IMR-90 (cell line): ENCODE results near the gene PIGC. TPM values are rescaled to one million over a fixed set of nuclear protein-coding genes. Genes with fewer than 3 reads are reported as not detected.

Source experiments
- ATAC-seq: fragments of 200-7000 bp; cut with Tn5 transposase; 2 replicates; pipeline ENCODE4 v1.9.1; 2020; ENCODE audit warnings: low read depth, mild to moderate bottlenecking, moderate library complexity
- BruUV-seq: library from RNA; stranded (reverse); fragments of 400-500 nt; replicated peaks from 2 replicates; lab custom pipeline; 2021; lab: Mats Ljungman, UMichigan
- CTCF ChIA-PET: fragments of 300-600 bp; formaldehyde crosslinking; extraction: SDS; loops from one replicate; lab custom pipeline; 2021; ENCODE audit warnings: antibody characterized with exemption; lab: Yijun Ruan, JAX
- POLR2A ChIA-PET: fragments of 300-600 bp; sonication (Branson Sonifier 250); formaldehyde crosslinking; loops from one replicate; lab custom pipeline; 2022; ENCODE audit warnings: antibody characterized with exemption; ENCODE audit not compliant: unreplicated experiment; lab: Charles Lee
- DNase-seq: peaks from one replicate; pipeline ENCODE4 v3.0.0; 2013
- H2AFZ ChIP-seq: replicated peaks from 2 replicates; pipeline ENCODE3; 2013; ENCODE audit warnings: low read length, mild to moderate bottlenecking; ENCODE audit not compliant: poor library complexity
- H2AK5ac ChIP-seq: 2 replicates; pipeline ENCODE4 v1.6.1; 2013; ENCODE audit warnings: low read depth, low read length, inconsistent platforms
- H2AK9ac ChIP-seq: replicated peaks from 2 replicates; pipeline ENCODE3; 2013; ENCODE audit warnings: mild to moderate bottlenecking, low read depth, low read length, moderate library complexity; ENCODE audit not compliant: poor library complexity
- H2BK120ac ChIP-seq: 2 replicates; pipeline ENCODE4 v1.6.1; 2013; ENCODE audit warnings: low read depth, low read length, inconsistent platforms
- H2BK15ac ChIP-seq: 3 replicates; pipeline ENCODE4 v1.6.1; 2013; ENCODE audit warnings: low read depth, low read length, inconsistent platforms
- H2BK20ac ChIP-seq: 2 replicates; pipeline ENCODE4 v1.6.1; 2013; ENCODE audit warnings: low read depth, mild to moderate bottlenecking, inconsistent platforms, low read length, moderate library complexity
- H2BK5ac ChIP-seq: 2 replicates; pipeline ENCODE4 v1.6.1; 2013; ENCODE audit warnings: mild to moderate bottlenecking, low read depth, low read length, inconsistent platforms; ENCODE audit not compliant: poor library complexity, severe bottlenecking
- H3K14ac ChIP-seq: replicated peaks from 2 replicates; pipeline ENCODE4 v1.6.1; 2013; ENCODE audit warnings: low read depth, low read length, inconsistent platforms
- H3K18ac ChIP-seq: 2 replicates; pipeline ENCODE4 v1.6.1; 2013; ENCODE audit warnings: low read depth, low read length, control low read depth
- H3K23ac ChIP-seq: 2 replicates; pipeline ENCODE4 v1.6.1; 2013; ENCODE audit warnings: low read depth, low read length, inconsistent platforms
- H3K27ac ChIP-seq: 2 replicates; pipeline ENCODE4 v1.5.1; 2013; ENCODE audit warnings: mild to moderate bottlenecking, control low read depth, low read length; ENCODE audit not compliant: insufficient read depth
- H3K27me3 ChIP-seq: 2 replicates; pipeline ENCODE4 v1.6.1; 2013; ENCODE audit warnings: low read length; ENCODE audit not compliant: control insufficient read depth, insufficient read depth
- H3K36me3 ChIP-seq: 2 replicates; pipeline ENCODE4 v1.6.1; 2013; ENCODE audit warnings: low read length, mixed read lengths; ENCODE audit not compliant: control insufficient read depth, insufficient read depth
- H3K4ac ChIP-seq: 2 replicates; pipeline ENCODE4 v1.6.1; 2013; ENCODE audit warnings: low read depth, low read length, inconsistent platforms
- H3K4me1 ChIP-seq: 2 replicates; pipeline ENCODE4 v1.6.1; 2013; ENCODE audit warnings: low read length, mixed read lengths; ENCODE audit not compliant: control insufficient read depth, insufficient read depth
- H3K4me2 ChIP-seq: 2 replicates; pipeline ENCODE4 v1.6.1; 2013; ENCODE audit warnings: low read depth, mild to moderate bottlenecking, control low read depth, low read length, moderate library complexity
- H3K4me3 ChIP-seq: 2 replicates; pipeline ENCODE4 v1.5.1; 2013; ENCODE audit warnings: low read depth, mild to moderate bottlenecking, control low read depth, low read length, moderate library complexity; ENCODE audit not compliant: insufficient read depth
- H3K56ac ChIP-seq: 2 replicates; pipeline ENCODE4 v1.6.1; 2013; ENCODE audit warnings: low read length, inconsistent platforms; ENCODE audit not compliant: insufficient read depth; ENCODE audit errors: extremely low read depth
- H3K79me1 ChIP-seq, 2 experiments: 2 replicates each; pipeline ENCODE4 v1.6.1; 2013; ENCODE audit warnings: low read length in 2 of 2, inconsistent platforms in 1 of 2, low read depth in 1 of 2
- H3K9ac ChIP-seq: 2 replicates; pipeline ENCODE4 v1.6.1; 2013; ENCODE audit warnings: low read depth, low read length, control low read depth
- H3K9me1 ChIP-seq: 2 replicates; pipeline ENCODE4 v1.6.1; 2013; ENCODE audit warnings: low read length, inconsistent platforms; ENCODE audit not compliant: insufficient read depth
- H3K9me3 ChIP-seq: 2 replicates; pipeline ENCODE4 v1.6.1; 2013; ENCODE audit warnings: low read length; ENCODE audit not compliant: control insufficient read depth, insufficient read depth
- H4K20me1 ChIP-seq: 2 replicates; pipeline ENCODE4 v1.6.1; 2013; ENCODE audit warnings: low read length, inconsistent platforms; ENCODE audit not compliant: insufficient read depth
- H4K5ac ChIP-seq: 2 replicates; pipeline ENCODE4 v1.6.1; 2013; ENCODE audit warnings: mild to moderate bottlenecking, low read depth, low read length, control low read depth
- H4K8ac ChIP-seq, 2 experiments: 2 replicates each; pipeline ENCODE4 v1.6.1; 2013; ENCODE audit warnings: low read depth in 2 of 2, low read length in 2 of 2, control low read depth in 1 of 2, inconsistent platforms in 1 of 2
- H4K91ac ChIP-seq: 2 replicates; pipeline ENCODE4 v1.6.1; 2013; ENCODE audit warnings: low read depth, low read length, inconsistent platforms; ENCODE audit not compliant: insufficient read depth
- CEBPB ChIP-seq: IDR thresholded peaks from 2 replicates; pipeline ENCODE4 v1.6.1; 2012; ENCODE audit warnings: low read depth, low read length, improper control_type of control experiment
- CHD1 ChIP-seq: IDR thresholded peaks from 2 replicates; pipeline ENCODE4 v1.6.1; 2012; ENCODE audit warnings: low read depth, low read length, improper control_type of control experiment
- CTCF ChIP-seq: conservative IDR thresholded peaks from 2 replicates; pipeline ENCODE4 v1.5.1; 2012; ENCODE audit warnings: mild to moderate bottlenecking, low read depth, low read length, improper control_type of control experiment
- MAFK ChIP-seq: IDR thresholded peaks from 2 replicates; pipeline ENCODE4 v1.6.1; 2012; ENCODE audit warnings: low read depth, low read length, improper control_type of control experiment
- MXI1 ChIP-seq: IDR thresholded peaks from 2 replicates; pipeline ENCODE4 v1.6.1; 2012; ENCODE audit warnings: low read depth, mild to moderate bottlenecking, low read length, moderate library complexity, borderline replicate concordance
- NFE2L2 ChIP-seq: fragments of 150-350 bp; IDR thresholded peaks from 2 replicates; pipeline ENCODE4 v1.6.1; 2016; ENCODE audit warnings: low read depth, mild to moderate bottlenecking, low read length
- RAD21 ChIP-seq: IDR thresholded peaks from 2 replicates; pipeline ENCODE4 v1.6.1; 2012; ENCODE audit warnings: low read length, improper control_type of control experiment
- SMC3 ChIP-seq: fragments of 150-350 bp; IDR thresholded peaks from 2 replicates; pipeline ENCODE4 v1.6.1; 2016; ENCODE audit warnings: low read depth, mild to moderate bottlenecking, antibody characterized with exemption, low read length, moderate library complexity
- USF2 ChIP-seq: fragments of 150-350 bp; IDR thresholded peaks from 2 replicates; pipeline ENCODE4 v1.6.1; 2017; ENCODE audit warnings: mild to moderate bottlenecking, antibody characterized with exemption, low read length, low read depth
- WGBS, 2 experiments: methylation state at CpG; one replicate each; pipeline versions ENCODE4 v1.1.5 to v1.1.7; 2013; ENCODE audit warnings: missing lambda C conversion rate in 2 of 2; ENCODE audit not compliant: insufficient read length in 1 of 2; ENCODE audit errors: extremely low coverage in 2 of 2; 5-methylcytosine and 5-hydroxymethylcytosine counted together
- dilution Hi-C: fragments of 300-500 bp; cut with HindIII; formaldehyde crosslinking; loops from one replicate; pipeline ENCODE4 v1.14.3; 2018; ENCODE audit warnings: low sequenced_read_pairs; ENCODE audit not compliant: unreplicated experiment
- in situ Hi-C: fragments of 300-500 bp; cut with MboI; formaldehyde crosslinking; loops from 3 replicates; pipeline ENCODE4 v1.14.3; 2019; ENCODE audit warnings: low sequenced_read_pairs, inconsistent platforms, mixed read lengths
- intact Hi-C: fragments of 100-400 bp; cut with micrococcal nuclease; formaldehyde crosslinking; loops from 2 replicates; pipeline ENCODE4 v1.10.0; 2022
- polyA plus RNA-seq, 3 experiments: library from polyadenylated mRNA; depleted of rRNA; stranded (reverse); fragments of >200 nt; gene quantifications; 2 replicates each; pipeline ENCODE4 v1.2.3, GENCODE V29; 2012; ENCODE audit warnings: low replicate concordance in 1 of 3
- total RNA-seq: library from RNA; depleted of rRNA; stranded (reverse); fragments of >200 nt; gene quantifications from 2 replicates; pipeline ENCODE4 v1.2.3, GENCODE V29; 2012

PIGC gene
- total and polyA plus RNA-seq, 2 of the 4 experiments (the other 2 are of a cell fraction), result 14.9 to 15.8 TPM

GRCh38 chr1:172420385-172420784 lies 23.5 kb downstream of the PIGC start, which contains the start of gene C1orf105:
Gene C1orf105 (plus strand): TSS chr1:172420685. CDS start chr1:172420886, 201 bp downstream.
- Histone ChIP-seq H2AK9ac (no peak within 1 kb of the TSS), H3K4me3 (no peak within 1 kb of the TSS), H2BK5ac (no peak within 1 kb of the TSS), H3K9ac (no peak within 1 kb of the TSS), H3K4me1 (no peaks in the 10 kb centered on the region), H4K5ac (no peak within 1 kb of the TSS), H2AFZ (no peak within 1 kb of the TSS), H2BK120ac (no peak within 1 kb of the TSS), H4K8ac (no peak within 1 kb of the TSS), H3K14ac (no peak within 1 kb of the TSS), H2BK20ac (no peak within 1 kb of the TSS), H3K4me2 (no peak within 1 kb of the TSS), H4K20me1 (no peaks in the 10 kb centered on the region), H4K91ac (no peak within 1 kb of the TSS), H3K9me1 (0 out of 2 replicates have a peak, but pooled peaks cover 4% of the 10 kb centered on the region), H3K79me1 (peaks cover 0 to 5% of the 10 kb centered on the region in 2 experiments; a peak in 2 of 4 replicates), H3K56ac (no peak within 1 kb of the TSS), H2AK5ac (no peak within 1 kb of the TSS), H3K27me3 (no peaks in the 10 kb centered on the region), H3K18ac (no peak within 1 kb of the TSS), H3K27ac (no peak within 1 kb of the TSS), H3K9me3 (no peaks in the 10 kb centered on the region), H3K4ac (no peak within 1 kb of the TSS), H3K23ac (no peak within 1 kb of the TSS), H2BK15ac (no peak within 1 kb of the TSS), H3K36me3 (no peaks in the 10 kb centered on the region)
- no peak for TF ChIP-seq MXI1
- no peak for TF ChIP-seq CEBPB
- TF ChIP-seq SMC3, result no peak
- no peak for TF ChIP-seq NFE2L2
- TF ChIP-seq CTCF, result no peak
- TF ChIP-seq USF2, result no peak
- no peak for TF ChIP-seq MAFK
- no peak for TF ChIP-seq RAD21
- no peak for TF ChIP-seq CHD1
- no TSS peak for BruUV-seq
- DNase-seq, result no peak
- POLR2A ChIA-PET, result no interaction called here
- WGBS, 2 experiments, result no CpG with 5 or more reads among the region's 1 CpG
- intact Hi-C loops, result no loop called here
- in situ Hi-C loops, result loop anchor here (10.0 to 25.0 kb wide), 2 partner anchors 416 to 608 kb away; no protein-coding TSS in a partner anchor
- no peak for ATAC-seq
- CTCF ChIA-PET, result interaction anchor here (0.6 kb wide), 1 partner anchor 420 kb away, joined by 3 read pairs; no protein-coding TSS in a partner anchor
- dilution Hi-C loops, result no loop called here
